PFSK-1 (cell line): Measurements from ENCODE around the gene RERG.

ENCODE experiments used
- FOXP2 ChIP-seq: optimal IDR thresholded peaks from 2 replicates; pipeline ENCODE3; 2011; ENCODE audit warnings: borderline replicate concordance, control low read depth, inconsistent platforms; ENCODE audit not compliant: insufficient read depth; ENCODE audit errors: extremely low read length, extremely low read depth
- POLR2AphosphoS5 ChIP-seq: IDR thresholded peaks from 2 replicates; pipeline ENCODE4 v1.6.1; 2012; ENCODE audit warnings: low read depth, mild to moderate bottlenecking, control low read depth, low read length, moderate library complexity
- SIN3A ChIP-seq: IDR thresholded peaks from 2 replicates; pipeline ENCODE4 v1.6.1; 2012; ENCODE audit warnings: mild to moderate bottlenecking, low read length, moderate library complexity, borderline replicate concordance; ENCODE audit not compliant: insufficient read depth
- TAF1 ChIP-seq: IDR thresholded peaks from 2 replicates; pipeline ENCODE4 v1.6.1; 2012; ENCODE audit warnings: low read length, control low read depth, borderline replicate concordance; ENCODE audit not compliant: insufficient read depth
- TF ChIP-seq, protein P1 (sequence below), 2 experiments: IDR thresholded peaks; 2 replicates each; pipeline versions ENCODE4 v1.6.1 to v1.8.0; 2011 to 2012; ENCODE audit warnings: low read depth in 2 of 2, low read length in 2 of 2, control low read depth in 1 of 2, inconsistent platforms in 1 of 2, mild to moderate bottlenecking in 1 of 2, moderate library complexity in 1 of 2; ENCODE audit not compliant: insufficient read depth in 1 of 2

DNA sequence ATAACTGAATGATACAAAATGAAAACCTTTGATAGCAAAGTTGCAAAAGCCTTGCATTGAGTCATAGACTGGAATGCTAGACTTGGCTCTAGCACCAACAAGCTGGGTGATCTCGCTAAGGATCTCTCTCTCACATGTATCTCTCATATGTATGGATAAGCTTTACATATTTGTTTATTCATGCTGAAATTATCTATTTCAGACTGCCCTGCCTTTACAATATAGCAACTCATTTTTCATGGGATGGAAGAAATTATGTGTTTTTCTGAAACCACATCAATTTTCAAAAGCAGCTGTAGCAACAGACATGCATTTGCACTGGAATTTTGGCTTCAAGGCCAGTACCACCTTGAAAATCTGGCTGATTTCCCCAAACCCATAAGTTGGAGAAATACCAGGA, 11.4 kb downstream of the RERG start:
- TF ChIP-seq TAF1 (no peak), POLR2AphosphoS5 (no peak), SIN3A (no peak), FOXP2 (no peak)
- TF ChIP-seq, protein P1, sequence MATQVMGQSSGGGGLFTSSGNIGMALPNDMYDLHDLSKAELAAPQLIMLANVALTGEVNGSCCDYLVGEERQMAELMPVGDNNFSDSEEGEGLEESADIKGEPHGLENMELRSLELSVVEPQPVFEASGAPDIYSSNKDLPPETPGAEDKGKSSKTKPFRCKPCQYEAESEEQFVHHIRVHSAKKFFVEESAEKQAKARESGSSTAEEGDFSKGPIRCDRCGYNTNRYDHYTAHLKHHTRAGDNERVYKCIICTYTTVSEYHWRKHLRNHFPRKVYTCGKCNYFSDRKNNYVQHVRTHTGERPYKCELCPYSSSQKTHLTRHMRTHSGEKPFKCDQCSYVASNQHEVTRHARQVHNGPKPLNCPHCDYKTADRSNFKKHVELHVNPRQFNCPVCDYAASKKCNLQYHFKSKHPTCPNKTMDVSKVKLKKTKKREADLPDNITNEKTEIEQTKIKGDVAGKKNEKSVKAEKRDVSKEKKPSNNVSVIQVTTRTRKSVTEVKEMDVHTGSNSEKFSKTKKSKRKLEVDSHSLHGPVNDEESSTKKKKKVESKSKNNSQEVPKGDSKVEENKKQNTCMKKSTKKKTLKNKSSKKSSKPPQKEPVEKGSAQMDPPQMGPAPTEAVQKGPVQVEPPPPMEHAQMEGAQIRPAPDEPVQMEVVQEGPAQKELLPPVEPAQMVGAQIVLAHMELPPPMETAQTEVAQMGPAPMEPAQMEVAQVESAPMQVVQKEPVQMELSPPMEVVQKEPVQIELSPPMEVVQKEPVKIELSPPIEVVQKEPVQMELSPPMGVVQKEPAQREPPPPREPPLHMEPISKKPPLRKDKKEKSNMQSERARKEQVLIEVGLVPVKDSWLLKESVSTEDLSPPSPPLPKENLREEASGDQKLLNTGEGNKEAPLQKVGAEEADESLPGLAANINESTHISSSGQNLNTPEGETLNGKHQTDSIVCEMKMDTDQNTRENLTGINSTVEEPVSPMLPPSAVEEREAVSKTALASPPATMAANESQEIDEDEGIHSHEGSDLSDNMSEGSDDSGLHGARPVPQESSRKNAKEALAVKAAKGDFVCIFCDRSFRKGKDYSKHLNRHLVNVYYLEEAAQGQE (IDR thresholded peaks at IDR 0.05; ENCODE audit: insufficient read depth in 1 of 2, low read depth in 2 of 2, low read length in 2 of 2), result no peak
